Measurements from ENCODE around the gene TUB. TPM values are rescaled to one million over a fixed set of nuclear protein-coding genes. Genes with fewer than 3 reads are reported as not detected.

The TUB gene
- total and polyA plus RNA-seq, 2 of the 8 experiments (the other 6 are each of a cell fraction or from before 2014, with no cell fraction given), result 15.3 to 31.3 TPM

DNA sequence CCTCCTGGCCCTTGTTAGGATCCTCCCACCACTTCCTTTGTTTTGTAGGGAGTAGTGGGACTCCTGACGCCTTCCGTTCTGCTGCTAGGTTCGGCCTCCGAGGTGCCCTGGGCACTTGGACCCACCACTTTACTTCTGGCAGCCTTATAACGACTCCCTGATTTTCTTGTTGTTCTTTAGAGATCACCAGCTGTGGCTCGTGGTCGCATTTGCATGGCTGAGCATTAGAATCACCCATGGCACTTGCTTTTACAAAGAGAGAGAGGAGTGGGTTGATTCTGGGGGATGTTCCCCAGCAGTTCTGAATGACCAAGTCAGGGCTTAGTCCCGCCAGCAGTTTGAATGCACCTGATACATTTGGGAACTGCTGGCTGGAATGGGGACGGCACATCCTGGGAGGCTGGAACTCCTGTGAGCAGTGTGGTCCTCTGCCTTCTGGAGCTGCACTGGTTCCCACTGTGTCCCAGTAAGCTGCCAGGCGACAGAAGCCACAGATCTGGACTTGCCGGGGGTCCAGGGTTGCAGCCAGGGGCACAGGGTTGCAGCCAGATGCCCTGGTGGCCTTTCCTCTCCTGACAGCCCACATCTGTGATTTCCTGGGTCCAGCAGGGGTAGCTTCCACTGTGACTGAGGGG, 4.1 kb downstream of the TUB start (continued):
- TF ChIP-seq RNF2 (IDR thresholded peaks at IDR 0.05; ENCODE audit: borderline replicate concordance, low read depth, low read length, missing control alignments, poor library complexity, severe bottlenecking), result no peak
